GM12878 (cell line): ENCODE measurements around the gene RIMBP2. TPM values are rescaled to one million over a fixed set of nuclear protein-coding genes. Genes with fewer than 3 reads are reported as not detected.

Experiments used
- ATAC-seq: fragments of 200-7000 bp; cut with Tn5 transposase; 3 replicates; pipeline ENCODE4 v1.9.1; 2020; ENCODE audit warnings: mild to moderate bottlenecking, moderate library complexity
- BruUV-seq: library from RNA; stranded (reverse); fragments of 400-500 nt; replicated peaks from 2 replicates; lab custom pipeline; 2021; lab: Mats Ljungman, UMichigan
- CTCF ChIA-PET: fragments of 300-600 bp; sonication (Branson Sonifier 250); formaldehyde crosslinking; extraction: SDS; loops from one replicate; lab custom pipeline; 2021; ENCODE audit warnings: inconsistent platforms; lab: Yijun Ruan, JAX
- POLR2A ChIA-PET: fragments of 350-600 bp; formaldehyde crosslinking; extraction: SDS; loops from one replicate; lab custom pipeline; 2021; ENCODE audit warnings: inconsistent platforms; lab: Charles Lee
- RAD21 ChIA-PET: fragments of 300-600 bp; sonication (Branson Sonifier 250); formaldehyde crosslinking; loops from one replicate; lab custom pipeline; 2023; ENCODE audit warnings: antibody characterized with exemption; ENCODE audit not compliant: unreplicated experiment; lab: Charles Lee
- SMC1A ChIA-PET: fragments of 300-600 bp; sonication (Branson Sonifier 250); formaldehyde crosslinking; loops from one replicate; lab custom pipeline; 2023; ENCODE audit not compliant: unreplicated experiment, uncharacterized antibody; lab: Charles Lee
- DNase-seq: peaks from one replicate; pipeline ENCODE4 v3.0.0-alpha.2; 2011; ENCODE audit warnings: low read depth, low spot score
- FAIRE-seq: peaks from 3 replicates; lab custom pipeline; 2011; peaks lifted over from hg19 to GRCh38; lab: Jason Lieb, UNC
- H2AFZ ChIP-seq: 2 replicates; pipeline ENCODE4 v1.6.0; 2011; ENCODE audit warnings: low read depth, low read length, control low read depth; ENCODE audit not compliant: control insufficient read depth
- H3K27ac ChIP-seq: 2 replicates; pipeline ENCODE4 v1.5.1; 2011; ENCODE audit warnings: control low read depth; ENCODE audit not compliant: control insufficient read depth, insufficient read depth
- H3K27me3 ChIP-seq, 2 experiments: replicated peaks in 1 of 2; 2 replicates each; pipeline versions ENCODE4 v1.6.0 to v1.6.1; 2011; ENCODE audit warnings: low read length in 1 of 2; ENCODE audit not compliant: control insufficient read depth in 2 of 2, insufficient read depth in 2 of 2
- H3K36me3 ChIP-seq, 2 experiments: 2 replicates each; pipeline ENCODE4 v1.5.1; 2011; ENCODE audit warnings: low read length in 1 of 2; ENCODE audit not compliant: control insufficient read depth in 2 of 2, insufficient read depth in 2 of 2
- H3K4me1 ChIP-seq: 2 replicates; pipeline ENCODE4 v1.6.1; 2011; ENCODE audit warnings: mild to moderate bottlenecking, low read length, moderate library complexity, mixed read lengths; ENCODE audit not compliant: control insufficient read depth, insufficient read depth
- H3K4me2 ChIP-seq: 2 replicates; pipeline ENCODE4 v1.6.0; 2011; ENCODE audit warnings: control low read depth; ENCODE audit not compliant: control insufficient read depth, insufficient read depth
- H3K4me3 ChIP-seq: fragments of 200-600 bp; sonication (generic); 2 replicates; pipeline ENCODE4 v1.5.1; 2016
- H3K79me2 ChIP-seq: 2 replicates; pipeline ENCODE4 v1.6.0; 2011; ENCODE audit warnings: low read length; ENCODE audit not compliant: control insufficient read depth, insufficient read depth
- H3K9ac ChIP-seq: 2 replicates; pipeline ENCODE4 v1.8.0; 2011; ENCODE audit warnings: low read length, control low read depth, mixed read lengths; ENCODE audit not compliant: control insufficient read depth, insufficient read depth
- H3K9me3 ChIP-seq: replicated peaks from 3 replicates; pipeline ENCODE4 v1.5.1; 2011; ENCODE audit warnings: mild to moderate bottlenecking, low read length; ENCODE audit not compliant: control insufficient read depth, insufficient read depth
- H4K20me1 ChIP-seq: 2 replicates; pipeline ENCODE4 v1.6.0; 2011; ENCODE audit not compliant: control insufficient read depth, insufficient read depth
- CBX3 ChIP-seq: fragments of 200-600 bp; sonication (generic); IDR thresholded peaks from 2 replicates; pipeline ENCODE4 v1.6.1; 2016; ENCODE audit warnings: low read depth, borderline replicate concordance
- CBX5 ChIP-seq: sonication (generic); IDR thresholded peaks from 2 replicates; pipeline ENCODE4 v1.6.1; 2016; ENCODE audit warnings: low read depth, moderate library complexity, mild to moderate bottlenecking, inconsistent platforms
- CEBPZ ChIP-seq: fragments of 150-350 bp; IDR thresholded peaks from 2 replicates; pipeline ENCODE4 v1.6.1; 2016; ENCODE audit warnings: low read depth, low read length
- CREB1 ChIP-seq: IDR thresholded peaks from 2 replicates; pipeline ENCODE4 v1.6.1; 2012; ENCODE audit warnings: low read depth, mild to moderate bottlenecking, inconsistent platforms
- FOXM1 ChIP-seq: IDR thresholded peaks from 2 replicates; pipeline ENCODE4 v1.6.1; 2012; ENCODE audit warnings: low read depth, mild to moderate bottlenecking, inconsistent platforms, low read length, moderate library complexity
- HSF1 ChIP-seq: fragments of 150-350 bp; IDR thresholded peaks from 2 replicates; pipeline ENCODE4 v1.6.1; 2014; ENCODE audit warnings: mild to moderate bottlenecking, low read depth, low read length
- IKZF1 ChIP-seq: fragments of 450-650 bp; conservative IDR thresholded peaks from 2 replicates; pipeline ENCODE4 v1.6.1; 2017; ENCODE audit warnings: antibody characterized with exemption, mild to moderate bottlenecking
- RAD51 ChIP-seq: fragments of 450-650 bp; IDR thresholded peaks from 2 replicates; pipeline ENCODE4 v1.6.1; 2016; ENCODE audit warnings: moderate library complexity, mild to moderate bottlenecking, inconsistent platforms
- TCF7 ChIP-seq: IDR thresholded peaks from 2 replicates; pipeline ENCODE4 v1.6.1; 2014; ENCODE audit warnings: antibody characterized with exemption, borderline replicate concordance
- ZNF207 ChIP-seq: fragments of 450-650 bp; IDR thresholded peaks from 2 replicates; pipeline ENCODE4 v1.6.1; 2014; ENCODE audit warnings: antibody characterized with exemption, mild to moderate bottlenecking, borderline replicate concordance
- ZSCAN29 ChIP-seq: fragments of 450-650 bp; IDR thresholded peaks from 2 replicates; pipeline ENCODE4 v1.6.1; 2017; ENCODE audit warnings: mild to moderate bottlenecking, moderate library complexity
- WGBS: methylation state at CpG from one replicate; pipeline ENCODE4 v1.1.6; 2016; ENCODE audit warnings: low lambda C conversion rate; ENCODE audit not compliant: insufficient replicate concordance, insufficient coverage; ENCODE audit errors: missing lambda C conversion rate; 5-methylcytosine and 5-hydroxymethylcytosine counted together
- in situ Hi-C: fragments of 300-500 bp; cut with MboI; formaldehyde crosslinking; loops from 9 replicates; pipeline ENCODE4 v1.14.3; 2018; ENCODE audit warnings: mixed read lengths
- intact Hi-C: fragments of 100-400 bp; cut with micrococcal nuclease; formaldehyde crosslinking; loops from one replicate; pipeline ENCODE4 v1.14.2; 2022; ENCODE audit not compliant: unreplicated experiment
- polyA plus RNA-seq, 11 experiments: library from polyadenylated mRNA; depleted of rRNA in 4 of 11; unstranded in 6 of 11; stranded (reverse) in 5 of 11; fragments of >200 nt; fragmentation: Nextera tagmentation in 4 of 11; fragmentation: Illumina TruSeq in 1 of 11; extraction: Ambion mirVana in 4 of 11; extraction: Trizol in 1 of 11; gene quantifications; 1 replicate in 1 of 11; 2 replicates in 10 of 11; pipeline versions ENCODE4 v1.2.1 to v1.2.3, GENCODE V29; 2011 to 2016; ENCODE audit warnings: inconsistent platforms in 2 of 11, missing spikeins in 2 of 11, low read depth in 1 of 11
- total RNA-seq, 4 experiments: library from RNA; depleted of rRNA in 3 of 4; stranded (reverse); fragments of >200 nt in 3 of 4; fragmentation: Illumina TruSeq in 1 of 4; extraction: Trizol in 1 of 4; gene quantifications; 2 replicates each; pipeline versions ENCODE4 v1.2.1 to v1.2.3, GENCODE V29; 2013 to 2021
- TF ChIP-seq, protein P1 (sequence below): IDR thresholded peaks from 2 replicates; pipeline ENCODE4 v1.6.1; 2011; ENCODE audit warnings: borderline replicate concordance, low read depth, mild to moderate bottlenecking, moderate library complexity, low read length; ENCODE audit not compliant: insufficient read depth, poor library complexity, severe bottlenecking

The RIMBP2 gene
- total and polyA plus RNA-seq, 10 of the 15 experiments (the other 5 are each of a cell fraction or from before 2014, with no cell fraction given), result 0.04 to 2.9 (median 0.07) TPM; not detected in 1

DNA sequence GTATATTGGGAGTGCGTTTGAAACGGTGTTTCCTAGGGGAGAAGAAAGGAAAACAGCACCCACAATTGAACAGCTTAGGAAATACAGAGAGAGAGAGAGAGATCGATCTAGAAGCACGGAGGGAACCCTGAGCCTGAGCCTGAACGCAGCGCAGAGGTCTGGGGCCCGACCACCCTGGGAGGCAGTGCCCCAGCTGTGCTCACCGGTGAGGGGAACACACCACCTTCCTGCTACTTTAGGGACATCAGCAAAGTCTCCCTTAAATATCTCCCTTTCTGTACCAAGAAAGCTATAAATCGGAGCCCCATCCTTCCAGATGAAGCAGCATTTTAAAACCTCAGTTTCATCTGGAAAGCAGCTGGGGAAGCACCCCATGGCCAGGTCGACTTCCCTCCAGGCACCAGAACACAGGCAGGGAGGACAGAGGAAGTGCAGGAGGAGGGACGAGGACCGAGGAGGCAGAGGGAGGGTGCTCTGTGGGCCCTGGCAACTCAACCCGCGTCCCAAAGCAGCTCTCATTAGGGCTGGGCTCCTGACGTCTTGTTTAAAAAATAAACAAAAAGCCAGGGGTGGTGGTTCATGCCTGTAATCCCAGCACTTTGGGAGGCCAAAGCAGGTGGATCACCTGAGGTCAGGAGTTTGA lies 12.2 kb downstream of the RIMBP2 start (continued):
- TF ChIP-seq CEBPZ (no peak), RAD51 (no peak), CREB1 (no peak), CBX3 (no peak)

DNA sequence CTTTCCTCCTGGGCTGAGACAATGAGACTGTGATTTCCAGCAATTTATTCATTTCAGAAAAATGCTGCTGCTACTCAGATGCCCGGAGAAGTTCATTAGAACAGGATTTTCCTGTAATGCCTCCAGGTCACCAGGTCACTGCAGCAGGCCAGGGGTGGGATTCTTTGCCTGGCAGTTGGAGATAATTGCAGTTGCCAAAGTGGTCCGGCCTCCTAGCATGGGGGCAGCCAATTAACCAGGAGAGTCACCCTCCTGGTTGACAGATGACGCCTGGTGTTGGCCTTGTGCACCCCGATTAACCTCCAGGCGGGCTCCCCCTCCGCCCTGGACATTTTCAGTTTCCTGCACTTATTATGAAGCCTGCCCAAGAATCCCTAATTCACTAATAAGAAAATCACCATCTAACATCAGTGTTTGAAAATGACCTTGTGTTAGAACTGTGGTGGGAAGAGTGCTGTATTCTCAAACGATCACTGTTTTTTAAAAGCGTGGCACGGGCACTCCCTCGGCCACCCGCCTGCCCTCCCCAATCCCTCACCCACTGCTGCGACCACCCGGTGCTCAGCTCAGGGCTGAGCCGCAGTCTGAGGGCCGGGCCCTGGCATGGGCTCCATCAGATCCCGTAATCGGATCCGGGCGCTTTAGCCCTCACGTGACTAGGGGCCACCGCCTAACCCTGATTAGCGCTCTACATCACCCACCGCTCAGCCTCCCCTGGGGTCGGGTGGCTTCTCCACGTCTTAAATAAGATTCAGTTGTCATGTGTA lies 12.9 kb downstream of the RIMBP2 start:
- Histone ChIP-seq H3K9ac (no peak overlapping the region), H3K27ac (no peak overlapping the region), H2AFZ (no peak overlapping the region), H3K79me2 (no peaks in the 10 kb centered on the region), H3K27me3 (no peaks in the 10 kb centered on the region), H3K36me3 (no peaks in the 10 kb centered on the region), H3K4me3 (no peak overlapping the region), H3K4me2 (no peak overlapping the region), H3K4me1 (no peaks in the 10 kb centered on the region), H4K20me1 (no peaks in the 10 kb centered on the region), H3K9me3 (no peaks in the 10 kb centered on the region; the same call in 2 of the 3 replicates)
- intact Hi-C loops (no loop called here), in situ Hi-C loops (no loop called here)
- no peak for FAIRE-seq
- no peak for DNase-seq
- SMC1A ChIA-PET, result no interaction called here
- no TSS peak for BruUV-seq
- TF ChIP-seq CBX5 (no peak), HSF1 (no peak), FOXM1 (no peak), ZNF207 (no peak), ZSCAN29 (no peak), IKZF1 (no peak), TCF7 (no peak)
- TF ChIP-seq, protein P1, sequence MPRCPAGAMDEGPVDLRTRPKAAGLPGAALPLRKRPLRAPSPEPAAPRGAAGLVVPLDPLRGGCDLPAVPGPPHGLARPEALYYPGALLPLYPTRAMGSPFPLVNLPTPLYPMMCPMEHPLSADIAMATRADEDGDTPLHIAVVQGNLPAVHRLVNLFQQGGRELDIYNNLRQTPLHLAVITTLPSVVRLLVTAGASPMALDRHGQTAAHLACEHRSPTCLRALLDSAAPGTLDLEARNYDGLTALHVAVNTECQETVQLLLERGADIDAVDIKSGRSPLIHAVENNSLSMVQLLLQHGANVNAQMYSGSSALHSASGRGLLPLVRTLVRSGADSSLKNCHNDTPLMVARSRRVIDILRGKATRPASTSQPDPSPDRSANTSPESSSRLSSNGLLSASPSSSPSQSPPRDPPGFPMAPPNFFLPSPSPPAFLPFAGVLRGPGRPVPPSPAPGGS, result no peak
- CTCF ChIA-PET, result no interaction called here
- WGBS, result 50% methylated on average over 25 of the region's 25 CpGs
- POLR2A ChIA-PET, result no interaction called here
- RAD21 ChIA-PET, result no interaction called here
- no peak for ATAC-seq
